GM10847 (cell line): ENCODE measurements around the gene PAX3.

Experiments used
- POLR2A ChIP-seq: IDR thresholded peaks from 2 replicates; pipeline ENCODE4 v1.6.1; 2011; ENCODE audit not compliant: insufficient read length; ENCODE audit errors: extremely low read depth

PAX3 gene

DNA sequence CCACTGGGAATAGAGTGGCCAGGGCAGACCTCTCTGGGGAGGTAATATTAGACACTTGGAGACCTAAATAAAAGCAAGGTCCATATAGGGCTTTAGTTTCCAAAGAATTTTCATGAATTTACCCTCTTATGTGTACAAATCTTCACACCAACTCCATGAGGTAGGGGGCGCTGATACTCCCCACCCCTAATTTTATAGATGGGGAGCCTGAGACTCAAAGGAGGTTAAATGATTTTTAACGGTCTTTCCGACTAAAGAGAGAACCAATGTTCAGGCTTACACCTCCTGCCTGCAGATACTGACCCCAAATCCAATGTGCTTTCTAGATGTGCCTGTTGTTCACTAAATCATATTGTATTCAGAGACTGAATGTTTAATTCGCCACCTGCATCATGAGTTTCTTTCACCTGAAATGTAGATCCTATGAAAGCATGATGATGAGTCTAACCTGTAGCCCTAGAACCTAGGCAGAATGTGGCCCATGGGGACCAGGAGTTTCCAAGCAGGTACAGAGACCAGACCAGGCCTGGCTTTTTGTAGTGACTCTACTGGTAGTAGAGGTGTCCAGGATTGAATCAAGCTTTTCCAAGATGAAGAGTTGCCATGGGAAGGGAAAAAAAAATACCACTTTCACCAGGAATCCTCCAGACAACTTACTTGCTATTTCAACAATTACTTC, 16.8 kb upstream of the PAX3 start:
- no peak for TF ChIP-seq POLR2A

DNA sequence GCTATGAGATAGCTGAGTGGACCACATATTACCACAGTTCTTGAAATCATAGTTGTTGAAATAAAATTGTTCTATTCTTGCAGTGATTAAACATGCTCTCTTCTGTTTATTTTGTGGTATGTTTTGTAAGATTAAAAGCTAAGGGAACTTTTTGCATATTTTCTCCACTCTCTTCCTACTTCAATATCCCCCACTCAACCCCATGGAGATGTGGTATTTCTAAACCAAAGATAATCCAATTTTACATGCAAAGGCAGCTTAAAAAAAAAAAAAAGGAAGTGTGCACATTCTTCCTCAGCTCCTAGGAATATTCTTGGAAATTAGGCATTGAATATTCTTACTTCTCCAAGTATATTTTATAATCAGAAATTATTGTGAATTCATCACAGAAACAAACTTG, 15.0 kb upstream of the PAX3 start:
- TF ChIP-seq POLR2A = no peak

DNA sequence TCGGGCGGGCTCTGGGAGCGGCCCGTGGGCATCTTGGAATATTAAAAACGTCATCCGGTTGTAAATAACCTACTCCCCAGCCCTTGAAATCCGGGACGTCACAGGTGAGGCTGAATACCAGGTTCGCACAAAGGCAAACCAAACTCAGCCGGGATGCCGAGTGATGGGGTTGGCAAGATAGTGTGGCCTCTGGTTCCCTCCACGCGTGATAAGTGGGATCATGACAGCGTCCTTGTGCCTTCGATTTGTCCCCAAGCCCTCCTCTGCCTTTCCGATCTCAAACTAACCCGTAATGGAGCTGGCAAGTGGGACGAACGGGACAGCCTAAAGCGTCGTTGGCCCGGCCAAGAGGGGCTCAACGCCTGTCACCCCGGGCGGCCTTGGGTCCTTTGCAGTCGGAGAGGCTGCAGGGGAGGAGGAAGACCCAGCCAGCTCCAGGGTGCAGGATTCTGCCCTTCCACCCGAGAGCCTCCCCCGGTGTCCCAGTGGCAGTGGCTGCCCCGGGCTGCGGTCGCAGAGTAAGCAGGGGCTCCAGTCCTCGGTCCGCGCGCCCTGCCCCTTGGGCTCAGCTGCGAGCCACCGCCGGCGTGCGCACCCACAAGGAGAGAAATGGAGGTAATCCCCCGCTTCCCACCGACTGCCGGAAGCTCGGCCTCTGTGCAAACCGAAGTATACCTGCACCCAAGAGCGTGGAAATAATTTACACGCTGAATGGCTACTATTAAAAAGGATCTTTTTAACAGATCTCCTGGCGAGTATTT, 13.4 kb upstream of the PAX3 start:
- TF ChIP-seq POLR2A = no peak

DNA sequence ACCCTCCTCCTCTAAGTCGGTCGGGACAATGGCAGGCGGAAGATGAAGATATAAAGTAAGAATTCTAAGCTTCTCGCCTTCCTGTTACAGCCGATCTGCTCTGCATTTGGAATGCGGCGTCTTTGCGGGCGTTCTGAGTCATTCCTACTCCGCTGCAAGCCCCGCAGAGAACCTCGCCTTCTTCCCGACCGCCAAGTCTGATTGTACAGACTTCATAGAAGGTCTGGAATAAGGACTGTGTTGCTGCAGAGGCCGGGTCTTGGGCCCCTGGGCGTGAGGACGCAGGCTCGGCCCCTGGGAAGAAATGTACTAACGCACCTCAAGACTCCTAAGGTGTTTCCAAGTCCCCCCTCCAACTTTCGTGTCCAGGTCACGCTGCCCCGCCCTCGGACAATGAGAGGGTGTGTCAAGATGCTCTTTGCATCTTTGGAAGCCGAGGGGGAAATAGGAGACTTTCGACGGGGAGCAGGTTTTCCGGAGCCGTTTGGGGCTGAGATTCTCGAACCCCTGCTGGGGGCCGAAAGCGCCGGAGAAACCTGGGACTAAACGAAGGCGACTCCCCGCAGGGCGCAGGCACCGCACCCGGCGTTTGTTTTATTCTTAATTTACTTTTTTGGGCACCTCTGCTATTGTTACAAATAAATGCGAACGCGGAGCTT, 12.7 kb upstream of the PAX3 start:
- TF ChIP-seq POLR2A = no peak

DNA sequence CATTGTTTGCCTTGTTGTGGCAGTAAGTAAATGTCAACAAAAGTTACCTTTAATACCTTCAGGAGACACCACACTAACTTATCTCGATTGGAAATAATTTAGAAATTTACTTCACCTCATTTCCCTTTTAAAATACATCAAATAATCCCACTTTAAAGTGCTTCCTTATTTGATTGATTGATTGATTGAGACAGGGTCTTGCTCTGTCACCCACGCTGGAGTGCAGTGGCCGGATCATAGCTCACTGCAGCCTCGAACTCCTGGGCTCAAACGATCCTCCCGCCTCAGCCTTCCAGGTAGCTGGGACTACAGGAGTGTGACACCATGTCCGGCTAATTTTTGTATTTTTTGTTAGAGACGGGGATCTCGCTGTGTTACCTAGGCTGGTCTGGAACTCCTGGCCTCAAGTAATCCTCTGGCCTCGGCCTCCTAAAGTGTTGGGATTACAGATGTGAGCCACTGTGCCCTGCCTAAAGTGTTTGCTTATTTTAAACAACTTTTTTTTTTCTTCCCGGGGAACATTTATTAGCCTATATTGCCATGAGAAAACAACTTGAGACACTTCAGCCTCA, 12.0 kb upstream of the PAX3 start:
- no peak for TF ChIP-seq POLR2A

DNA sequence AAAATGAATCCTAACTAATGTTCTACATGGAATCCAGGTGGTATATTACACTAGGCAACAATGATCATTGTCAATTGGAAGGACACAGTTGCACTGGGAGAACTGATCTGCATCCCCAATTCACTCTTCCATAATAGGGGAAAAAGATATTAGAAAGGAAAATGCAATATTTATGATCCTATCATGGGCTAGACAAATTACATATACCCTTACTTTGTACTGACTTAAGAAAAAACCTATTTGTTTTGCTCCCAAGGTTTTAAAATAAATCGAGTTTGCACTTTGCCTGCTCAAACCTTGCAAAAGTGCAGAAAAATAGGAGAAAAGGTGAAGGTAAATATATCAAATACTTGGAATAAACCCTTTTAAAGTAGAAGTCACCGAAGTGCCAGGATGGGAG, 11.0 kb upstream of the PAX3 start:
- TF ChIP-seq POLR2A = no peak

DNA sequence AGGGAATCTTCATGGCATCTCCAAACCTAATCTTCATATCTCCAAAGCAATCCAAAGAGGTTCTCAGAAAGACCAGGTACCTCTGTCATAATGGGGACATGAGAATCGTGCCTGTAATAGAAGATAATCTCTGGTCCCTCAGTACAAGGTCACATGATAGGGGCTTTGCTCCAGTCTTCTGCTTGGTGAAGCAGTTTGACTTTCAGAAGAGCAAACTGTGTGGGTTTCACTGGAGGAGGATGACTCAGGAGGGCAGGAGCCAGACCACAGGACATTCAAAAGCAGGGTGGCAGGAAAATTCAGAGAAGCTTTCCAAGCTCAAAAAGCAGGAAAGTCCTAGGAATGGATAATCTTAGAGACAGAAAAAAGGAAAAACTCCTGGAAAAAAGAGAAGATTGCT, 10.6 kb upstream of the PAX3 start:
- no peak for TF ChIP-seq POLR2A

DNA sequence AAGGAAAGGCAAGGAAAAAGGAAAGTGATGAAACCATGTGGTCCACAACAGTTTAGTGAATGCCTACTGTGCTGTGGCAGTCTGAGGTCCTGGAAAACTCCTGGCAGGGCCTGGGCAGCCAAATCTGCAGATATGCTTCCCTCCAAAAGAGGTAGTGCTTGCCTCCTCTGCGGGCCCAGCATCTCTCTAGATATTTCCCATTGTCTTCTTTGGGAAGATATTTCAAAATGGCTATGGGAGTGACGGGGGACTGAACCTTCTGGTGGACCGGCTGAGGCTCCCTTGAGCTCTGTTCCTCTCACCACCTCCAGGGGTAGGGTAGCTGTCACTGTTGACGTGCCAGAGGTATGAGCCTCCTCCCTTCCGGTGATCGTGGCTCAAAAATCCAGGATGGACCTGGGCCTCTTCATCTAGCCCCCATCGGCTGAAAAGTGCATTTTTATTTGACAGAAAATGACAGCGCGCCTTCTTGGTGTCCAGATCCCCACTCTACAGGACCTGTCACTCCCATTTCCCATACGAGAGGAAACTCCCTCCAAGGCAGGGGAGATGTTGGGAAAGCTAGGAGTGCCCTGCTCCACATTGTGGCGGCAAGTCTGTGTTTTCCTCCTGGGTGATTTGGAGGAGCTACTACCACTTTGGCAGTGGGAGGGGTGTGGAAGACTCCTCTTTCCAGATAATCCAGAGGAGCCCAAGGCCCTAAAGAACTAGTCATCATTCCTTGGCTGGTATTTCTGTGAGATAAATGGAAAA, 9.4 kb upstream of the PAX3 start:
- no peak for TF ChIP-seq POLR2A

DNA sequence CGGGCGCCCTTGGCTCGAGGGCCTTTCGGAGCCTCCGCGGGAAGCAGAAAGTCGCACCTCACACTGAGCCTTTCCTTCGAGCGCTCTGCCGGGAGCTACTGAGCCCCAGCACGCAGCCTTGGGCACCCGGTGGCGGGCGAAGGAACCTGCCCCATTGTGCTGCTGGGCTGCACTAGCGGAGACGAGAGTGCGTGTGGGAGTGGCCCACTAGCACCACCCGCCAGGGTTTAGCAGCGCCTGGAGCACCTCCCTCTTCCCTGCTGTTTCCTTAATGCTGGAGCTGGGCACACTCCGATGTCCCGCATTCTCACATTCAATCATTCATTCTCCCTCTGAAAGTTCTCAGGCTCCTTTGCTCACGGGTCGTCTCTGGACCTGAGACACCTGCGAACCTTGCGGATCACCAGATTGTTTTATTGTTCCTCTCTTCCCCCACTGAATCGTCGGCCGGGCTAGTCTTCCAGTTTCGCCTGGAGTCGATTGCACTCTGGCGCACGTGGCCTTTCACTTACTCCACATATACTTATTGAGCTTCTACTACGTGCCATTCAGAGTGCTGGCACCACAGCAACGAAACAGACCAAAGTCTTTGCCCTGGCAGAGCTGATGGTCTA, 8.5 kb upstream of the PAX3 start:
- no peak for TF ChIP-seq POLR2A

DNA sequence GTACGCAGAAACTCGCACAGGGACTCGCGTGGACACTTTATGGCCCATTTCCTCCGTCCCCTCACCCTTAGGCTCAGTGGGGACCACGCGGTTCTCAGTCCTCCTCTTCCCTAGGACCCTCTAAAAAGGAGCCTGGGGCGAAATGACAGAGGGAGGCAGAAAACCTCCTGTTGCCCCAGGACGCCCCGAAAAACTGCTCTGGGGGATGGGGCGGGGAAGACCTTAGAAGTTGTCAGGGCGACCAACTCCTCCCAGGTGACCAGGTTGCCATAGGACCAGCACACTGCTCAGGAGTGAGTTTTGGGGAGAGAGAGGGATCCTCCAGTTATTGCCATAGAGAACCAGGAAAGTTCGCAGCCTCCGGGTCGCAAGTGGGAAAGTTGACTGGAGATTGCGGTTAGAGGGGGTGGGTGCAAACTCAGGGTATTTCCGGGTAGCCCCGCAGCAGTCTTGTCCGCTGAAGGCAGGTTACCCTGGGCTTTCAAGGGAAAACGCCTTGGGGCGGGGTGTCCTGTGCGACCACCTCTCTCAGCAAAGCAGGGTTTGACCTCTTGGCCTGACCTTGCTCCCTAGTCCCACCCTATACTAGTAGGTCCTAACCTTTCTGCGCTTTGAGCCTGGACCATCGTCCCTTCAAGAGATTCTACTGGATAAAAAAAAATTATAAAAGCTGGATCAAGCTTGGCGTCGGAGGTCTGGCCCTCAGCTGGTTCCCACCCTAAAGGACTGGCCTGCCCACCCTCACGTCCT, 7.8 kb upstream of the PAX3 start:
- no peak for TF ChIP-seq POLR2A

DNA sequence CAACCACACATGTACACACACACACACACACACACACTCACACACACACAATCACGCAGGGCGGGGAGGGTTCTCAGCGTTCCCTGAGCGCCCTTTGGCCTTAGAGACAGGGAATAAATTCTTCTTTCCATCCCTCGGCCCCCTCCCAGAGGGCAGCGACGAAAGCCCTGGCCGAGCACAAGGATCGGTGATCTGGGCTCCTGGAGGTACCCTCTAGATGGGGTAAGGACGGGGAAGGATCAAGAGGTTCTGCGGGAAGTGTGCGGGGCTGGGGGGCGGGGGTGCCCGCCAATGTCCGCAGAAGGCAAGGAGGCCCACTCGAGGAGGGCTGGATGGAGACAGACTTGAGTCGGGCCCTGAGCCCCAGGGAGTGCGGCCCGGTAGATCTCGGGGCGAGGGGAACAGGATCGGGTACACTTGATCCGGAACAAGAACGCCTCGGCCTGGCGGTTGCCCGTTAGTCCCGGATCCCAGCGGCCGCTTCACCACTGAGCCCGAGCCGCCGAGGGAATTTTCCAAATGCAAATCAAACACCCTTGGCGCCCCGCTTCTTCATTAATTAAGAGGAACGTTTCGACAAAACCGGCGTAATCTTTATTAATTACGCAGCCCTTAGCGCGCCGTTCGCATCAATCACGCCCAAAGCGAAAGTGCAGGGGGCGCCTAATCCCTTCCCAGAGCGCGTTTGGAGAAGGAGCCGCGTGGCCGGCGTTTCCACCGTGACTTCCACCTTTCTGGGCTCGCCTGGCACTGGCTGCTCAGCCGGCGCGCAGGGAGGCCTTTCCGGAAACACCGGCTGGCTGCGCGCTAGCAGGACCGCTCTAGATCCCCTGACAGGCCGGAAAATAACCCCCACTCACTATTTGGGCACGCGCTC, 7.0 kb upstream of the PAX3 start:
- no peak for TF ChIP-seq POLR2A

DNA sequence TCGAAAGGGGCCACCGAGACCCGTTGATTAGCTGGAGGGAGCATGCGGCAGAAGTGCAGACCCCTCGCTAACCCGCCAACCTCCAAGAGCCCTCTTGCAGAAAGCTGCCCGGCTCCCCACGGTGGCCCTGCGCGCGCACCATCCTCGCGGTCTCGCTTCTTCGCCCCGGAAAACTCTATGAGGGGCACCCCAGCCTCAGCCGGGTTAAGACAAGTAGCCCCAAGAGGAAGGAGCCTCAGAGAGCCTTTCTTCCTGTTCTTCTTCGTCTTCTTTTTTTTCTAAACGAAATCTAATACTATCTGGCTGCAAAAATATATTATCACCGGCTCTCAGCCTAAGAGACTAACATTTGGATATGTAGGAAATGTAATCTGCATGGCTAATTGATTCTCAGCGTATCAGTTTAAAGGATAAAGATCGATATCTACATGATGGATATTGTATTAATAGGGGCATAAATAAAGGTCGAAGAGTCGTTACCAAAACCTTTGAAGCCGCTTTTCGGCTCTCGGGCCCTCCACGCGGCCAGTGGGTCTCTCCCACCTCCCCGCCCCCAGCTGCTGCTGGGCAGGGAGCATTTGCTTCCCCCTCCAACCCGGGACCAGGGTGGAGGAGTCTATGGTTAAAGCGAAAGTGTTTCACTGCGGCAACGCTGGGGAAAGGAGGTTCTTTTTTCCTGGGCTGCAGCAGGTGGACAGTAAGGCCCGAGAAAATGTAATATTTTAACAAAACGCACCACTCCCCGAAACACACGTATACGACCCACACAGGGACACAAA, 6.1 kb upstream of the PAX3 start:
- no peak for TF ChIP-seq POLR2A
